Measurements from ENCODE around the gene SMG6. TPM values are rescaled to one million over a fixed set of nuclear protein-coding genes. Genes with fewer than 3 reads are reported as not detected.

SMG6 gene
- total RNA-seq, 2 donors from 2014 or later, result 18.3 to 23.6 TPM

- Histone ChIP-seq H3K9me3 (no peaks in the 10 kb centered on the region), H3K36me3 (no peaks in the 10 kb centered on the region), H3K27ac (no peak overlapping the region), H3K9ac (ENCODE audit: low read depth in 2 of 2, low read length in 2 of 2) (no peak overlapping the region), H3K27me3 (no peaks in the 10 kb centered on the region), H3K4me3 (no peak overlapping the region), H3K4me1 (no peaks in the 10 kb centered on the region)
- DNase-seq, result no peak
- TF ChIP-seq CTCF (IDR thresholded peaks at IDR 0.05), result no peak
- intact Hi-C loops (cut with DNase I), result no loop called here
These were observed 145.2 kb downstream of the SMG6 start for GRCh38 chr17:2158396-2158780.

- H3K4me1 ChIP-seq, result no peaks in the 10 kb centered on the region
- DNase-seq, result no peak
- H3K9ac ChIP-seq (ENCODE audit: low read depth in 2 of 2, low read length in 2 of 2), result no peak overlapping the region
- intact Hi-C loops (cut with DNase I), result no loop called here
- H3K36me3 ChIP-seq, result no peaks in the 10 kb centered on the region
- no peak for TF ChIP-seq CTCF (IDR thresholded peaks at IDR 0.05)
- no peaks in the 10 kb centered on the region for H3K27me3 ChIP-seq
- H3K4me3 ChIP-seq, result no peak overlapping the region
- no peaks in the 10 kb centered on the region for H3K9me3 ChIP-seq
- peak overlapping the region; percentile 26 for H3K27ac ChIP-seq
These were observed 145.8 kb downstream of the SMG6 start for GRCh38 chr17:2157675-2158395.

- Histone ChIP-seq H3K27ac (peak overlapping the region; percentile 26), H3K4me1 (no peaks in the 10 kb centered on the region), H3K27me3 (no peaks in the 10 kb centered on the region), H3K9ac (ENCODE audit: low read depth in 2 of 2, low read length in 2 of 2) (no peak overlapping the region), H3K36me3 (no peaks in the 10 kb centered on the region), H3K4me3 (no peak overlapping the region), H3K9me3 (no peaks in the 10 kb centered on the region)
- intact Hi-C loops (cut with DNase I), result no loop called here
- DNase-seq, result no peak
- no peak for TF ChIP-seq CTCF (IDR thresholded peaks at IDR 0.05)
These were observed 146.5 kb downstream of the SMG6 start for GRCh38 chr17:2157081-2157480.

- intact Hi-C loops (cut with DNase I), result no loop called here
- no peak for TF ChIP-seq CTCF (IDR thresholded peaks at IDR 0.05)
- no peak overlapping the region for H3K4me3 ChIP-seq
These were observed 146.9 kb downstream of the SMG6 start for GRCh38 chr17:2156666-2157065.

GRCh38 chr17:2155573-2155972, 148.0 kb downstream of the SMG6 start:
- no peak overlapping the region for H3K4me3 ChIP-seq
- H3K27ac ChIP-seq, result no peak overlapping the region
- H3K36me3 ChIP-seq, result no peaks in the 10 kb centered on the region
- H3K9me3 ChIP-seq, result no peaks in the 10 kb centered on the region
- no peak for TF ChIP-seq CTCF (IDR thresholded peaks at IDR 0.05)
- no peak overlapping the region for H3K9ac ChIP-seq (ENCODE audit: low read depth in 2 of 2, low read length in 2 of 2)
- no peaks in the 10 kb centered on the region for H3K4me1 ChIP-seq
- H3K27me3 ChIP-seq, result no peaks in the 10 kb centered on the region
- intact Hi-C loops (cut with DNase I), result no loop called here
- no peak for DNase-seq

More at GRCh38 chr17:2156666-2157065, 146.9 kb downstream of the SMG6 start:
- H3K9ac ChIP-seq (ENCODE audit: low read depth in 2 of 2, low read length in 2 of 2), result no peak overlapping the region
- DNase-seq, result no peak
- H3K9me3 ChIP-seq, result no peaks in the 10 kb centered on the region
- no peaks in the 10 kb centered on the region for H3K4me1 ChIP-seq
- H3K27me3 ChIP-seq, result no peaks in the 10 kb centered on the region
- peak overlapping the region; percentile 26 for H3K27ac ChIP-seq
- H3K36me3 ChIP-seq, result no peaks in the 10 kb centered on the region
